GM12875 (cell line): ENCODE measurements around the gene SSR2.
A peak's percentile ranks its signal among the peaks of the same experiment; 100 is the strongest.
"Not testable (repeated sequence)": the region's sequence is repeated elsewhere in the genome, so short reads cannot be mapped to it uniquely, and the experiment has no call there.

Source experiments
- H3K4me3 ChIP-seq: one replicate; pipeline ENCODE4 v1.5.1; 2011; ENCODE audit warnings: low read depth, low read length, control low read depth
- TF ChIP-seq, protein P1 (sequence below): IDR thresholded peaks from 2 replicates; pipeline ENCODE4 v1.5.1; 2011; ENCODE audit warnings: low read depth, mild to moderate bottlenecking, control low read depth, inconsistent platforms, low read length, moderate library complexity, borderline replicate concordance; ENCODE audit not compliant: insufficient read depth

Gene SSR2

DNA sequence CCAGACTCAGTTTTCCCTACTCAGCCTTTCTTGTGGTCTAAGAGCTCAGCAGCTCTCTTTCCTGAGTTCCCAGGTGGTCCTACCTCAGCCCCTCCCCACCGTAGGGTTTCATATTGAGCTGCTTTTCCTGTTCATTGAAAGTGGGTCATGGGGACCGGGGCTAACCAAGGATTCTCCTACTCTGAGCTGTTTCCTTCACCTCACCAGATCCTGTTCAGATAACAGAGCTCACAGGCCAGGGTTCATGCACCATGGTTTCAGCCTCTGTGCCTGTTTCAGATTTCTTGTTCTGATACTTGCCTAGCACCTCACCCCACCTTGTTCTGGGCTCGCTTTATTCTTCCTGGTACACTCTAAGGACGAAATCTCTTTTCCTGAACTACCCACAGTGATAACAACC lies 24.3 kb upstream of the SSR2 start:
- no peak overlapping the region for H3K4me3 ChIP-seq
- TF ChIP-seq, protein P1, sequence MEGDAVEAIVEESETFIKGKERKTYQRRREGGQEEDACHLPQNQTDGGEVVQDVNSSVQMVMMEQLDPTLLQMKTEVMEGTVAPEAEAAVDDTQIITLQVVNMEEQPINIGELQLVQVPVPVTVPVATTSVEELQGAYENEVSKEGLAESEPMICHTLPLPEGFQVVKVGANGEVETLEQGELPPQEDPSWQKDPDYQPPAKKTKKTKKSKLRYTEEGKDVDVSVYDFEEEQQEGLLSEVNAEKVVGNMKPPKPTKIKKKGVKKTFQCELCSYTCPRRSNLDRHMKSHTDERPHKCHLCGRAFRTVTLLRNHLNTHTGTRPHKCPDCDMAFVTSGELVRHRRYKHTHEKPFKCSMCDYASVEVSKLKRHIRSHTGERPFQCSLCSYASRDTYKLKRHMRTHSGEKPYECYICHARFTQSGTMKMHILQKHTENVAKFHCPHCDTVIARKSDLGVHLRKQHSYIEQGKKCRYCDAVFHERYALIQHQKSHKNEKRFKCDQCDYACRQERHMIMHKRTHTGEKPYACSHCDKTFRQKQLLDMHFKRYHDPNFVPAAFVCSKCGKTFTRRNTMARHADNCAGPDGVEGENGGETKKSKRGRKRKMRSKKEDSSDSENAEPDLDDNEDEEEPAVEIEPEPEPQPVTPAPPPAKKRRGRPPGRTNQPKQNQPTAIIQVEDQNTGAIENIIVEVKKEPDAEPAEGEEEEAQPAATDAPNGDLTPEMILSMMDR: no peak

DNA sequence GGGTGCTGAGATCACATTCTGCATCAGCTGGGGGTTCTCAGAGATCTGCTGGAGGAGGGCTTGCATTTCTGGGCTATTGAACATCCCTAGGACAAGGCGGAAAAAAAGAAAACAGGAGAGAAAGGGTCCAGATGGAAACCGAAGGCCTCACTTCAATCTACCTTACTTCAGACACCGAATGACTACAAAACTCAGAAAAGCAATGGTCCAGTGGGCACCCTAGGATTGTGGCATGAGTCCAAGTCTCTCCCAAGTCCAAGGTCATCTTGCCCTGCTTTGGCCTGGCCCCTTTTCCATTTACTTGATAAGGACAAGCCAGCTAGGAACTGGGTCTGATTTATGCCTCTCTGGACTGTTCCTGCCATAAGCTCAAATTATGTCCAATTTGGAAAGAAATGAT lies 22.1 kb upstream of the SSR2 start:
- TF ChIP-seq, protein P1: no peak
- H3K4me3 ChIP-seq: no peak overlapping the region

DNA sequence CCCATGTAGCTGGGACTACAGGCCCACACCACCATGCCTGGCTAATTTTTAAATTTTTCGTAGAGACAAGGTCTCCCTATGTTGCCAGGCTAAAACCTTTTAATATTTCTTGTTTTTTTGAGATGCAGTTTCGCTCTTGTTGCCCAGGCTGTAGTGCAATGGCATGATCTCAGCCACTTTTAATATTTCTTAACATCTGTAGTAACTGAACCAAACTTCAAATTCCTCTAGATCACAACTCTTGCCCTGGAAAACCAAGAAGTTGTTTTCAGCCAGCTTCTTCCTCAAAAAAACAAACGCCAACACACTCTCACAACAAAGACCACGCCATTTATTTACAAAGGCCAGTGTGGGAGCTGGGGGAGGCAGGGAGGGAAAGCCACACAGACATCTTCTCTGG lies 14.2 kb upstream of the SSR2 start:
- H3K4me3 ChIP-seq: not testable (repeated sequence)

DNA sequence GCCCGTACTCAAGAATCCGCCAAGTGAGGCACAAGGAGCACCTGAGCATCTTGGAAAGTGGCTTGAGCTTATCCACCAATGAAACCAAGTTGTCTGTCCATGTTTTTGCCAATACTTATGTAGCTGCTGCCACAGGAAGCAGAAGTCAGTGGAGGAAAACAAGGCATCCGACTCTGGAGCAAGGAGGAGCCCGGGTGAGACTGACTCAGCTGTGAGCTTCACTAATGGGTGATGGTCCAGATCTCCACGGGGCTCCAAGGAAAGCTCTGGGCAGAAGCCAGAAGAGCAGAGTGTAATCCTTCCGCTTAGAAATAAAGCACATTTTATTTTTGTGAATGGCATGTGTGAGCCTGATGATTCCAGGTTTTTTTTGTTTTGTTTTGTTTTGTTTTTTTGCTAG lies 12.3 kb upstream of the SSR2 start:
- no peak overlapping the region for H3K4me3 ChIP-seq
- TF ChIP-seq, protein P1: no peak

DNA sequence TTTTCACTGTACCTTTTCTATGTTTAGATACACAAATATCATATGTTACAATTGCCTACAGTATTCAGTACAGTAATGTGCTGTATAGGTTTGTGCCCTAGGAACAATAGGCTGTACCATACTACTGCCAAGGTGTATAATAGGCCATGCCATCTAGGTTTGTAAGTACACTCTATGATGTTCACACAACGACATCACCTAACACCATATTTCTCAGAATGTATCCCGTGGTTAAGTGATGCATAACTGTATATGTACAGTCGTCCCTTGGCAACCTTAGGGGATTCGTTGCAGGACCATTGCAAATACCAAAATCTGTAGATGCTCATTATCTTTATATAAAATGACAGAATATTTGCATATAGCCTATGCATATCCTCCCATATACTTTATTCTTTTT lies 5.8 kb upstream of the SSR2 start:
- TF ChIP-seq, protein P1: no peak
- H3K4me3 ChIP-seq: no peak overlapping the region

DNA sequence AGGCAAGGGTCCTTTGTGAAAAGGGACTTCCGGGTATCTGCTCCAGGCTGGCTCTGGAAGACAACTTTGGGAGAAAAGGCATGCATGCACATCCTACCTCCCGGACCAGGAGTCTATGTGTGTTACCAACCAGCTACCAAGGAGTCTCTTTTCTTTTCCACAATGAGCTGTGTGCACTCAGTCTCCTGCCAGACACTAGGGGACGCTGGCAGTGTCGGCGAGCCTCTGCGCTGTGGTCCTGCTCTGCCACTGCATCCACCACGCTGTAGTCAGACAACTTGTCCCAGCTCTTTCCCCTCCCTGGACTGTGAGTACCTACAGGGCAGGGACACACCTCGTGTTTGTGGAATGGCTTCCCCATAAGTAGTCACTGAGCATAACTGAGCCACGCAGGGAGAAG lies 5.1 kb upstream of the SSR2 start:
- H3K4me3 ChIP-seq: no peak overlapping the region
- TF ChIP-seq, protein P1: peak; percentile 73; the same call in 1 of the 2 replicates

DNA sequence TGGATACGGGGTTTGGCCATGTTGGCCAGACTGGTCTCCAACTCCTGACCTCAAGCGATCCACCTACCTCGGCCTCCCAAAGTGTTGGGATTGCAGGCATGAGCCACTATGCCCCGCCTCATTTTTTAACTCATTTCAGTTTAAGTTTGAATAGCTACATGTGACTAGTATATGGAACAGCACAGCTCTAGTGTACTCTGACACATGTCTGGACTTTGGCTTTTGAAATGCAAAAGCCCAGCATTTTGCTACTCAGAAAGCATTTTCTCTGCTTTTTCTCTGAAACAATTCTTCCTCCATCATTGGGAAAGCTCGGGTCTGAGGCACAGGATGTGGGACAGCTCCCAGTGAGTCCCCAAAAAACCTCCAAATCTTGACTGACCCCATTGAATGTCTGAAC lies 4.0 kb upstream of the SSR2 start:
- TF ChIP-seq, protein P1: no peak

DNA sequence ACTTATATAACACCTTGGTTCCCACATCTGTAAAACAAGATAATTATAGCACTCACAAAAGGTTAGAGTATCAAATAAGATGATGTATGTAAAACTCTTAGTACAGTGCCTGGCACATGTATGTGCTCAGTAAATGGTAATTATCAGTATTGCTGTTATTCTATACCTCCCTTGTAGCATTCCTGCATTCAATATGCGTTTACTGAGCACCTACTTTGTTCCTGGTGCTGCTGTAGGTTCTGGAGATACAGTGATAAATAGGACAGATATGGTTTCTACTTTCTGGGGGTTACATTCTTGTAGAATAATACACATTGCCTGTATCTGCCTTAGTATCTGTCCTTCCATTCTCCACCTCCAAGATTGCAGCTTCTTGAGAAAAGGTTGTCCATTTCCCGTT lies 1.2 kb upstream of the SSR2 start:
- no peak overlapping the region for H3K4me3 ChIP-seq
- TF ChIP-seq, protein P1: no peak

More for the DNA sequence above, 4.0 kb upstream of the SSR2 start:
- no peak overlapping the region for H3K4me3 ChIP-seq
